Urinary bladder (tissue), 4 donors: ENCODE measurements around the gene MLLT3. TPM values are rescaled to one million over a fixed set of nuclear protein-coding genes. Genes with fewer than 3 reads are reported as not detected.

Source experiments
- DNase-seq: peaks from one replicate; pipeline ENCODE4 v3.0.0-alpha.2; 2015; ENCODE audit errors: extremely low spot score
- H3K27ac ChIP-seq: one replicate; pipeline ENCODE4 v1.5.1; 2013; ENCODE audit warnings: low read depth, mild to moderate bottlenecking, moderate library complexity
- H3K36me3 ChIP-seq: one replicate; pipeline ENCODE4 v1.6.1; 2013; ENCODE audit warnings: mild to moderate bottlenecking, moderate library complexity; ENCODE audit not compliant: insufficient read depth
- H3K4me1 ChIP-seq: one replicate; pipeline ENCODE4 v1.6.1; 2013; ENCODE audit warnings: mild to moderate bottlenecking, moderate library complexity; ENCODE audit not compliant: insufficient read depth
- H3K4me3 ChIP-seq: one replicate; pipeline ENCODE4 v1.5.1; 2013; ENCODE audit warnings: low read depth, low read length
- WGBS: extraction: QIAGEN DNeasy Blood & Tissue Kit; methylation state at CpG from one replicate; pipeline ENCODE4 v1.1.7; 2013; 5-methylcytosine and 5-hydroxymethylcytosine counted together
- polyA plus RNA-seq: library from polyadenylated mRNA; stranded (reverse); fragments of 200-250 nt; gene quantifications from one replicate; pipeline ENCODE4 v1.2.3, GENCODE V29; 2013
- total RNA-seq: library from RNA; depleted of rRNA; stranded (reverse); fragments of >200 nt; gene quantifications from one replicate; pipeline ENCODE4 v1.2.3, GENCODE V29; 2014
- donor health status: healthy with polysubstance abuse.
- donor health status: healthy.

Gene MLLT3
- total and polyA plus RNA-seq, 2 donors, result 14.5 to 39.4 TPM

DNA sequence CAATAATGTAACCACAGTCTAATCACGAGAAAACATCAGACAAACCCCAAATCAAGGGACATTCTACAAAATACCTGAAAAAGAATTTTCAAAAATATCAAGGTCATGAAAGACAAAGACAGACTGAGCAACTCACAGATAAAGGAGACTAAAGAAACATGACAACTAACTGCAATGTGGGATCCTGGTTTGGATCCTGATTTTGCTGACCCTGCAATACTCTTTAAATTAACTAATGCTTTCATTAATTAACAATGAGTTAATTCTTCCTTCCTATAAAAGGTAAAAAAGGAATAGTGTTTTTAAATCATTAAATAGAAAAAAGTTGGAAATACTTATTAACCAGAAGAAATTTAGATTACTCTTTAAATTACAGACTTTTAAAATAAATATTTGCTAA is 103.6 kb downstream of the MLLT3 start:
- Histone ChIP-seq H3K27ac (no peak overlapping the region), H3K4me1 (no peaks in the 10 kb centered on the region), H3K36me3 (no peaks in the 10 kb centered on the region), H3K4me3 (no peak overlapping the region)
- 95% methylated on average over 1 of the region's 1 CpG for WGBS
- no peak for DNase-seq

DNA sequence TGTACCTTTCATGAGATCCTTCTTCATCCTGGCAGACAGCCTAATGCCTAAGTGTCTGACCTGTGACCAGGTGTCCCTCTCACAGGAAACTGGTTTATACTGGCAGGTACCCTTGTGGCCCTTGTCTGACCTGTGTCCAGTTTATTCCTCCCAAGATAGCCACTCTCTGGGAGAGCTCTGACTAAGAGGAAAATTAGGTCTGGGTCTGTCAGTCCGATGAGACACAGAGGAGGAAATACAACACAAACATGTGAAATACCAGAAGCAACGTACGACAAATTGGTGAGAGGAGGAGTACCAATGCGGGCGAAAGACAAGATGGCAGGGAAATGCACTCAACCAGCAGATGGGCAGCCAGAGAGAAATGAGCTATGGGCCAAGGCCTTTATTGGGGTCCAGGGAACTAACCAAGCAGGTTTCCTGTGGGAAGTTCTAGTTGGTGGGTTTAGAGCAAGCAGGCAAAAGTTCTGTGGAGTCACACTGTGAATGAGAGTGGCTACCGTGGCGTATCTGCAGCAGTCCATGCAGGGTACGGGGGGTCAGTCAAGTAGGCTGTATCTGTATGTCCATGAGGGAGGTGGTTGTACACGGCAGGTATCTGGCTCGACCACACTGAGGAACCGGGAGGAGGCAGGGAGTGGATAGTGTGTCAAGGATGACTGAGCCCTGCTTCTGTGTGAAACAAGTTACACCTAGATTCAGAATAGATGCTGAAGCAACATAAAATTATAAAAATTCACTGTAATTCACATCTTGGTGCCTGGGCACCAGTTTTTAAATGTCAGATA is 109.0 kb downstream of the MLLT3 start:
- WGBS, result 93% methylated on average over 11 of the region's 11 CpGs

DNA sequence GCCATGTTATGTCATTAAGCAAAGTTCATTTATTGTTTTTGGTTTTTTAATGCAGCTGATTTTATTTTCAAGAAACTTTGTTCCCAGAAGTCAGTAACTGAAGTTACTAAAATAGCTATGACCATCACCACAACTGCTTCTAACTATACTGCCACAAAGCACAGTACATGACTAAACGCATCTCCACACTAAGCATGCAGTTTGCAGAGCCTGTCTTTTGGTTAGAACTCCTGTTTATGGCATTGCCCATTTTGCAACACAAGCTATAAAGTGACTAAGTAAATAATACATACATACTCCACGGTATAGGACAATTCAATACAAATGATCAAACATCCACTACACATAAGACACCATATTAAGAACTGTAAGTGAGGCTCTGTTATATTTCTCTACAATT is 109.7 kb downstream of the MLLT3 start:
- Histone ChIP-seq H3K4me3 (no peak overlapping the region), H3K27ac (no peak overlapping the region), H3K36me3 (no peaks in the 10 kb centered on the region), H3K4me1 (peaks cover 2% of the 10 kb centered on the region)
- 64% methylated on average over 2 of the region's 2 CpGs for WGBS
- DNase-seq, result no peak

More for the DNA sequence above, 109.0 kb downstream of the MLLT3 start:
- Histone ChIP-seq H3K4me1 (peaks cover 2% of the 10 kb centered on the region), H3K4me3 (no peak overlapping the region), H3K27ac (no peak overlapping the region), H3K36me3 (no peaks in the 10 kb centered on the region)
- no peak for DNase-seq

DNA sequence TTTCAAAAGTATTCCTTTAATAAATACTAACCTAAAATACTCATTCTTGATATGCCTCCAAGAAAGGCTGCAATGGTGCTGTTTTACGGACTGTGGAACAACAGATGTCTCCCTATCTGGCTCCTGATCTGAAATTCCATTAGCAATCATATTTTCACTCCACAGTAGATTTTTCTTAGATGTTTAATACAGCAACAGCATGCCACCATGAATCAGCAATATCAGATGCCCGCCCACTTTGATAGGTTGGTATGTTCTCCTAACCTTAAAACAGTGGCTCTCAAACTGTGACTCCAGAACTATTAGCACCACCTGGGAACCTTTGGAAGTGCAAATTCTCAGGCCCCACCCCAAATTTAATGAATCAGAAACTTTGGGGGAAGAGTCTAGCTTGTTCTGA is 110.2 kb downstream of the MLLT3 start:
- Histone ChIP-seq H3K4me1 (peaks cover 2% of the 10 kb centered on the region), H3K27ac (peak overlapping the region; percentile 10)

DNA sequence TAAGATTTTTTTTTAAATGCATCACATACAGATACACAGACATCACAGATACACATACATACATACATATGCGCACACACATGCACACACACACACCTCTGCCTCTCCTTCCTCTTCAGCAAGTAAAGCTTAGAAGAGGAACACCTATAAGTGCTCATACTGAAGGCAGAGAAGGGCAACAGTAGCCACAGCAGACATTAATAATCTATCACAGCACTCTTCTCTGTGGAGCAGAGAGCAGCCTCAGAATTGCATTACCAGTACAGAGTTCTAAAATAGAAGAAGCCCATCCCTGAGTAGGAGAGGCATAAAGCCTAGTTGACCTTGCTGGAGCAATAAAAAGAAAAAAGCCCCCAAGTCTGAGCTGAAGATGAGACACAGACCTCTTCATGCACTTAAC is 110.6 kb downstream of the MLLT3 start:
- H3K27ac ChIP-seq, result no peak overlapping the region
- H3K4me3 ChIP-seq, result no peak overlapping the region
- peaks cover 2% of the 10 kb centered on the region for H3K4me1 ChIP-seq
- DNase-seq, result no peak
- no peaks in the 10 kb centered on the region for H3K36me3 ChIP-seq
- WGBS, result 100% methylated on average over 1 of the region's 1 CpG

More for the DNA sequence above, 110.2 kb downstream of the MLLT3 start:
- WGBS, result 36% methylated on average over 2 of the region's 2 CpGs
- no peak for DNase-seq
- Histone ChIP-seq H3K36me3 (no peaks in the 10 kb centered on the region), H3K4me3 (no peak overlapping the region)

DNA sequence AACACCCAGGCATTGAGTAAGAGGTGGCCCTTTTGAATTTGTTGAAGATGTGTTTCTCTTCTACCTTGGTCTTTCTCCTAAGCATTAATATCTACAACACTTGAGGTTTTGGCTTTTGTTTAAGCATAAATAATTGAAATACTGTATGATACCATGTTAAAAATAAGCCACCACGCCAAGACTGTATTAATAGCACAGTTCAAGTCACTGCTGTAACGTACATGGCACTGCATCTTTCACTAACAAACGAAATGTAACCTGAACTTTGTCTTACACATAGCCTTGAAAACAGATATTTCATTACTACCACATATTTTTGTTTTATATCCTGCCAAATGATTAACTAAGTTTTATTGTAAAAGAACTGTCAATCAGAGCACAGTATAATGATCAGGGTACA is 112.8 kb downstream of the MLLT3 start:
- Histone ChIP-seq H3K27ac (no peak overlapping the region), H3K4me3 (no peak overlapping the region), H3K4me1 (peaks cover 2% of the 10 kb centered on the region), H3K36me3 (no peaks in the 10 kb centered on the region)
- DNase-seq, result no peak
- WGBS, result 94% methylated on average over 3 of the region's 3 CpGs

DNA sequence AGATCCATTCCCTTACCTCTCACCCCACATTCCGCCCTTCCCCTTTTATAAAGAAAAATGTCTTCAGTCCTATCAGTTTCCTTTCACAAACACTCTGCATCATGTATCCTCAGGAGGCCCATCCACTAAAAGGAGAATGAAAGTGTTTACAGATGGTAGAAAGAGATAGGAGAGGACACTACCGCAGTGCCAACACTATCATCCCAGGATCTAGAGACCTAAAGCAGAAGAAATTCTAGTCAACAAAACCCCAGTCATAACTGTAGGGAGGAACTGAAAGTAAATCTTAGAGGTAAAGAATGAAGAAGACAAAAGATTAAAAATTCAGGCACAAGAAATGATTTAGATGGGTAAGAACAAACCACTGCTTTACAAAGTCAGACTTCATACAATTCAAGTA is 114.1 kb downstream of the MLLT3 start:
- no peak overlapping the region for H3K27ac ChIP-seq

DNA sequence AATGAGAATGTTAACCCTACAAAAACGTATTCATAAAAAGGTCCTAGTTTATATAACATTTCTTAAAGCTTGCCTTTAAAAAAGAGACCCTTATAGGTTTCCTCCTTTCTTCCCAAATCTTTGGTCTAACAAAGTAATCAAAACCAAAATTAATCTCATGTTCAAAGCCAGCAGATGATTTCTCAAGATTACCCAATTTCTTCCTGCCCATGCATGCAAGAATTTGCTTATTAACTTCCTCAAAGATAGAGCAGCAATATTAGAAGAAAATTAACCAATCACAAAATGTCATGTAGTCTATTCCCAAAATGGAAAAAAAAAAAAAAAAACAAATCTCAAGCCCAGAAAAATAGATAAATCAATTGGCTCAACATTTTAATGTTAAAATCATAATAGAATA is 114.9 kb downstream of the MLLT3 start:
- no peak for DNase-seq
- 38% methylated on average over 1 of the region's 1 CpG for WGBS
- no peak overlapping the region for H3K27ac ChIP-seq
- H3K36me3 ChIP-seq, result no peaks in the 10 kb centered on the region
- no peak overlapping the region for H3K4me3 ChIP-seq
- H3K4me1 ChIP-seq, result peaks cover 2% of the 10 kb centered on the region

More for the DNA sequence above, 114.1 kb downstream of the MLLT3 start:
- peaks cover 2% of the 10 kb centered on the region for H3K4me1 ChIP-seq
- DNase-seq, result no peak
- H3K36me3 ChIP-seq, result no peaks in the 10 kb centered on the region
- 50% methylated on average over 2 of the region's 2 CpGs for WGBS
- H3K4me3 ChIP-seq, result no peak overlapping the region

DNA sequence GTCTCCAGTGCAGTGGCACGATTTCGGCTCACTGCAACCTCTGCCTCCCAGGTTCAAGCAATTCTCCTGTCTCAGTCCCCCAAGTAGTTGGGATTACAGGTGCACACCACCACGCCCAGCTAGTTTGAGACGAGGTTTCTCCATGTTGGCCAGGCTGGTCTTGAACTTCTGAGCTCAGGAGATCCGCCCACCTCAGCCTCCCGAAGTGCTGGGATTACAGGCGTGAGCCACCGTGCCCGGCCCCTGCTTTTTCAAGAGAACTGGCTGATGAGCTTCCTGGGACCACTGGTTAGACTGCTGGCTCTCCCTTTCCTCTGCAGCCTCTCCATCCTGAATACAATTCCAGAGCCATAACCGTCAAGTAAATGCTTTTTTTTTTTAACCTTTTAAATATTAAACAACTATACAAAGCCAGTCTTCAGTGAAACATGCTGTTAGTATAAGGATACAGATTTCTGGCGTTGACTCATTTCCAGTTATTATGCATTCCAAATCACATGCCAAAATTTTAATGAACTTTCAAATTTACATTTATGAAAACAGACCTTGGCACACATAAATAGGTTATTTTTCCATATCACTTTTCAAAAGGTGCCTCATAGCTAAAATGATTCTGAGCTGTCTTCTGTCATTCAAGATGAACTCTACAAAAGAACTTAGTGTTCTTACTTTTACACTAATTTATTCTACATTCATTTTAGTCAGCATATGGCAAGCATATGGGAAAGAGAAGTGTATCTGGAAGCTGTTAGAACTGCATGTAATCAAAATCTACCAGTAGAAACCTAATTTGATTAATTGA is 116.0 kb downstream of the MLLT3 start:
- H3K4me1 ChIP-seq, result no peaks in the 10 kb centered on the region
- no peak for DNase-seq
- 86% methylated on average over 11 of the region's 11 CpGs for WGBS
- no peak overlapping the region for H3K4me3 ChIP-seq
- H3K27ac ChIP-seq, result no peak overlapping the region
- no peaks in the 10 kb centered on the region for H3K36me3 ChIP-seq

DNA sequence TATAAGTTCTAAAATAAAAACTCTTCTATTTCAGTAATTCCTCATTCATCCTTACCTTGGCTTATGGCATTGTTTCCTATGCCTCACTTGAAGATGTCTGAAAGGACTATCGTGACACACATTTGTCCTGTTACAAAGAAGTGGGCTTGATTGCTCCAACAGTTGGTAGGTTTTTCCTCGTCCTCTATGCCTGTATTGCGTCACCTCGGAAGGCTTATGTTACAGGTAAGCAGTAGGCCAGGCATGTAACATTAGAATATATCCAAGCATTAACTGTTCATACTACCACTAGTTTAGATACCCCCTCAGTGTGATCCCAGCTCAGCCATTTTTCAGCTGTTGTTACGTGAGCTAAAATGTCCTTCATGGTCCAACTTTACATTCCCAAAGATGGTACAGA is 116.7 kb downstream of the MLLT3 start:
- no peak overlapping the region for H3K27ac ChIP-seq
- H3K4me1 ChIP-seq, result no peaks in the 10 kb centered on the region
- H3K36me3 ChIP-seq, result no peaks in the 10 kb centered on the region
- DNase-seq, result no peak
- H3K4me3 ChIP-seq, result no peak overlapping the region
- 97% methylated on average over 5 of the region's 5 CpGs for WGBS

DNA sequence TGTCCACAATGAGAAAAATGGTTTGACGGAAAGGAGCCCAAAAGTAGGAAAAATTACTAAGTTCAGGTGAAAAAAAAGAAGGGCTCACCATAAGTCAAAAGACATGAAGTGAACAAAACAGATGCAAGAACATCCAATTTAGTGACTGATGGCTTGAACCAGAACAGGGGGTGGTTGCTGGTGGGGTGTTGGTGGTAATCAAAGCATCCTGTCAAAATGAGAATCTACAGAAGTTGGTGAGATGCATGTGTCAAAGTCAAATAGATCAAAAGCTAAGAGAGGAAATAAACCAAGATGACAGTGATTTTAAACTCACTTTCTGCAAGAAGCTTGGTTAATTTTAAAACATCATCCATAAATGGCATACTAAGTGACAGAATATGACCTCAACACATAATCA is 117.4 kb downstream of the MLLT3 start:
- H3K4me3 ChIP-seq, result no peak overlapping the region
- WGBS, result 96% methylated on average over 1 of the region's 1 CpG
- H3K36me3 ChIP-seq, result no peaks in the 10 kb centered on the region
- H3K4me1 ChIP-seq, result no peaks in the 10 kb centered on the region
- no peak overlapping the region for H3K27ac ChIP-seq
- DNase-seq, result no peak

DNA sequence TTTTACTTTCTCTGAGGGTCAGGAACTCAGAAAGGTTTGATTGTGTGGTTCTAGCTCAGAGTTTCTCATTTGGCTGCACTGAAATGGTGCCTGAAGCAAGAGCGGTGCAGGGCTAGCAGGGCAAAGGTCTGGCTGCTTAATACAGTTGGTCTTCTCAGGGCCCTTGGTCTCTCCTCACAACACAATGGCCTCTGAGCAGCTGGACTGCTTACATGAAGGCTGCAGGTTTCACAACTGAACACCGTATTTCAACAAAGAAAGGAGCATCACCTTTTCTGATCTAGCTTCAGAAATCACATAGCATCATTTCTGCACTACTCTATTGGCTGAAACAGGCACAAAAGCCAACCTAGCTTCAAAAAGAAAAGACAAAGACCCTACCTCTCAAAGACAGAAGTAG is 122.2 kb downstream of the MLLT3 start:
- Histone ChIP-seq H3K27ac (no peak overlapping the region), H3K4me1 (no peaks in the 10 kb centered on the region), H3K4me3 (no peak overlapping the region), H3K36me3 (no peaks in the 10 kb centered on the region)
- no peak for DNase-seq
- WGBS, result 95% methylated on average over 2 of the region's 2 CpGs

DNA sequence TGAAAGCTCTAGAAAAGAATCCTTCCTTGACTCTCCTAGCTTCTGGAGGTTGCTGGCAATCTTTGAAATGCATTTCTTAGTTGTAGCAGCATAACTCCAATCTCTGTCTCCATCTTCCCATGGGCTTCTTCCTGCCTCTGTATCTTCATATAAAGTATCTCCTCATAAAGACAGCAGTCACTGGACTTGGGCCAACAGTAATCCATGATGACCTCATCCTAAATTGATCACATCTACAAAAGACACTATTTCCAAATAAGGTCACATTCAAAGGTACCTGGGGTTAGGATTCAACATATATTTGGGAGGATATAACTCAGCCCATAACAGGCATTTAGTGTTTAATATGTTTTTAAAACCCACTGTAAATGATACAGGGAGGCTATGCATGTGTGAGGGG is 123.3 kb downstream of the MLLT3 start:
- H3K36me3 ChIP-seq, result no peaks in the 10 kb centered on the region
- no peak overlapping the region for H3K4me3 ChIP-seq
- H3K4me1 ChIP-seq, result no peaks in the 10 kb centered on the region
- DNase-seq, result no peak
- H3K27ac ChIP-seq, result no peak overlapping the region

DNA sequence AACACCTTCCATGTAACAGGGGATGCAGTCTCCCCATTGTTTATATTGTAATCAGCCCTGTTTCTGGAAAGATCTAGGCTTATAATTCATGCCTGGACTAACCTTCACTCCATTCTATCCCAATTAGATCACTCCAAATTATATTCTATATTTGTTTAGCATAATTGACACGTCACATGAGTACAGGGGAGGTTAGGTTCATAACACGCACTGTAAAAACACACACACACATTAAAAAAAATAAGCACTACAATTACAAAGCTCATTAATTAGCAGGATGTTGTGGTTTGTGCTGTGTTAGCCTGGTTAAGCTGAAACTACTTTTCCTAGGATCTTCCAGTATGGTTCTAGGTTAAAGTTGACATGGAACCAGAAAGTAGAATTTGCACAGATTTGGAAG is 126.0 kb downstream of the MLLT3 start:
- H3K27ac ChIP-seq, result no peak overlapping the region
- 85% methylated on average over 2 of the region's 2 CpGs for WGBS
- no peaks in the 10 kb centered on the region for H3K36me3 ChIP-seq
- no peak overlapping the region for H3K4me3 ChIP-seq
- DNase-seq, result no peak
- no peaks in the 10 kb centered on the region for H3K4me1 ChIP-seq
